HG03196 (cell line): ENCODE data around the gene CES3.
"Not testable (repeated sequence)": the region's sequence is repeated elsewhere in the genome, so short reads cannot be mapped to it uniquely, and the experiment has no call there.

Source experiments
- ATAC-seq: cut with Tn5 transposase; IDR thresholded peaks from one replicate; pipeline ENCODE4 v1.9.1; 2021; ENCODE audit not compliant: unreplicated experiment

CES3 gene

DNA sequence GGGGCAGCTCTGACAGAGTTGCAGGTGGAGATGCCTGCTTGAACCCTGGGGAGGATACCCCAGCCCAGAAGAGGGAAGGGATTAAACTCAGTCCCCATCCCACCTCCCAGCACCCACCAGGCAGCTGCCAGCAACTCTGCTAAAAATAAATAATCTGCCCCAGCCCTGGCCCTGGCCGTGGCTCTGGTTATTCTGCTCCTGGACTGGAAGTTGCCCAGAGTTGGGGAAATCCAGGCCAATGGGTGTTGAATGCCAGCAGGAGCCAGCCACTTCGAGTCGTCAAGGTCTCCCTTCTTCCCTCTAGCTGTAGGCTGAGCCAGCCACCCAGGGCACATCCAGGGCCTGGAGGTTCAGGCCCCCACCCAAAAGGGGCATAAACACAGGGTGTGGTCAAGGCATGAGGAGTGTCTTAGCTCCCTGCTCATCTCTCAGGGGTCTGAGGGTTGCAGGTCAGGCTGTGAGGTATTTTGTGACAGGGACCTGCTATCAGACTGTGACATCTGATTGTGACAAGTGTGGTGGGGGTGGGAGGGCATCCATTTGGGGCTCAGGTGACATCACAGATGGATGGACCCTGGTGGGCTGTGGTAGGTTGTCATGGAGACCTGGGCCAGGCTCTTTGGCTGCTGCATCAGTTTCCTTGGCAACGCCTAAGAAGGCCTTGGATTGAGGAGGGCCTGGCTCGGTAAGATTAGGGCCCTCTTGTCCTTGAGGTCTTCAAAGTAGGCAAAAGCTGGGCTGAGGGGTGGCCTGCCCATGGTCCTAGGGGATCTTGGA, 34.7 kb upstream of the CES3 start:
- no peak for ATAC-seq

DNA sequence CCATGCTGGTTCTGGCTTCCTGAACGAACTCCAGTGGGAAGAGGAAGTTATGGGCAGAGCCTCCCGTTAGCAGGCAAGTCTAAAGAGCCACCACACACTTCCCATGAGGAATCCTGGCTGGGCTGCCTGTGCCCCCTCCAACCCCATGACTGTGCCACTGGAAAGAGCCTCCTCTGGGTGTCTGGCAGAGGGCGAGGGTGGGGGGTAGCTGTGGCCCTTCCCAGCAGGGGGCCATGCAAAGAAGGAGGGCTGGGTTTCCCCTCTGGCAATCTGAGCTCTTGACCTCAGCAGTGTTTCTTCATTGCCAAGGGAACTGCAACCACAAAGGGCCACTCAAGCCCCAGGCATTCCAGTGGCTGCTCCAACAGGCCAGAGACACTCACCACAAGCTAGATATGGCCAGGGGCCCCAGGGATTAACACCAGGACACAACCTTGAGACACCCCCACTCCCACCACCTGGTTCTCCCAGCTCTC, 34.1 kb upstream of the CES3 start:
- no peak for ATAC-seq

DNA sequence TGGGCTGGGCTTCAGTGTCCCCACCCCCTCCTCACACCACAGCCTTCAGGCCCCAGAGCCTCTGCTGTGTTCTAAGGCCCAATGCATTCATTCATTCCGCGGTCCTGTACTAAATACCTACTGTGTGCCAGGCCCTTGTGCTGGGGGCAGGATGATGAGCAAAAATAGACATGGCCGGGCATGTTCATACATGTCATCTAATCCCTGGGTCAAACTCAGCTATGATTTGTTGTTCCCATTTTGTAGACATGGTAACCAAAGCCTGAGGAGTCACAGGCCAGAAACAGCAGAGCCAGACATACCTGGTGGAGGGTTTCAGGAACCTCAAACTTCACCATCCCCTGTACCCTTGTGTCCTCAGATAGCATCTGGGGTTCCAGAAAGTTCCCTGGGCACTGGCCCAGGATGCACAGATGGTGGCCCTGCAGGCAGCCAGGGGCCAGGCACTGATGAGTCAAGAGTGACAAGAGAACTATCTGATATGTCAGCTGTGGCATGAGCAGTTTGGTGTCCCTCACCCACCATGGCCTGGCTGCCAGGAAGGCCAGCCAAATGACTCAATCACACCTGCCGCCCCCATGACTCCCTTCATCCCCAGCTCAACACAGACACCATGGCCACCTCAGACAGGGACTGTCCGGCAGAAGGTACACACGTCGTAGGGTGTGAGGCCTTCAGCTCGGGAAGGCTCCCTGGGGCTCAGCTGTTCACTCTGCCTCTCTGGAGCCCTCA, 33.0 kb upstream of the CES3 start:
- no peak for ATAC-seq

DNA sequence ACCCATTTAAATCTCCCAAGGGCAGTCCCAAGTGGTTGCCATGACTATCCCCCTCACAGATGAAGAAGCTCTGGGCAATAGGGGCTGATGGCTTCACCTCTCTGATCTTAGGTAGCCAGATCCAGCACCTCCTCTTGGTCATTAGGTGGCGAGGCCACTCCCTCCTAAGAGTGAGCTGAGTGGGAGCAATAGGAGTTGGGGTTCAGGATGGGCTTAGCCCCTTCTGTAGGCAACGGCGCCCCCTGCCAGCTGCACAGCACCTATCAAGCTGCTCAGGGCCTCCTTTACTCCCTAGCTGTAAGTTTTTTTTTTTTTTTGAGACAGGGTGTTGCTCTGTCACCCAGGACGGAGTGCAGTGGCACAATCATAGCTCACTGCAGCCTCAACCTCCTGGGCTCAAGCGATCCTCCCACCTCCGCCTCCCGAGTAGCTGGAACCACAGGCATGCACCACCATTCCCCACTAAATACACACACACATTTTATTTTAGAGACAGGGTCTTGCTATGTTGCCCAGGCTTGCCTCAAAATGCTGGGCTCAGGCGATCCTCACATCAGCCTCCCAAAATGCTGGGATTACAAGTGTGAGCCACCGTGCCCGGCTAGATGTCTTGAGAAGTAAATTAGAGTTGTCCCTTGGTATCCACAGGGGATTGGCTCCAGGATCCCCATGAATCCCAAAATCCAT, 32.2 kb upstream of the CES3 start:
- ATAC-seq = no peak

DNA sequence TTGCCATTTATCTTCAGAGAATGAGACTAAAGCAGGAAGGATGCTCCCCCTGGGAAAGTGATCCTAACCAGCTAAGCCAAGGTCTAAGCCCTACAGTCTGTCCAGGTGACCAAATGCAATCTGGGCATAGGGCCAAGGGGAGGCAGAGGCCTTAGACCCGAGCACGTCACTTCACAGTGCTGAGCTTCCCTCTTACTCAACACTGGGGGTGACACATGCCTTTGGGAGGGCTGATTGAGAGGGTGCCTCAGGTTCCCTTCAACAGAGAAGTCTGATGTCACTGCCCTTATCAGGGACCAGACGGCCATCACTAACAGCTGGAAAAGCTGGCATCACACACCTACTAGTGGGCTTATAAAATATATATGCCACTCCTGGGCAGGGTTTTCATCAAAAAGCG, 30.9 kb upstream of the CES3 start:
- ATAC-seq = no peak

DNA sequence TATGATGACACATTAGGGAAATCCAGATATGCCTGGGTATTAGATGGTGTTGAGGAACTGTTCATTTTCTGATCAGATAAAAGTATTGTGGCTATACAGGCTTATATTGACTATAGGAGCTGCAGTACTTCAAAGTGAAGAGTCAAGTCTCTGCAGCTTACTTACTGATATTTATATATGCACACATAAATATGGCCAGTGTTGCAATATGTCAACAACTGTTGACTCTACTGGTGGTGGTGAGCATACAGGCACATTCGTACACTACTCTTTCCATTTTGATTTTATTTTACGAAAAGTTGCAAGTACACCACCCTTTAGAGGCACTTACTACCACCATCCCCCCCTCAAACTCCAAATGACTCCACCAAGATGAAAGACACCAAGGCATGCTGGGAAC, 29.4 kb upstream of the CES3 start:
- no peak for ATAC-seq

DNA sequence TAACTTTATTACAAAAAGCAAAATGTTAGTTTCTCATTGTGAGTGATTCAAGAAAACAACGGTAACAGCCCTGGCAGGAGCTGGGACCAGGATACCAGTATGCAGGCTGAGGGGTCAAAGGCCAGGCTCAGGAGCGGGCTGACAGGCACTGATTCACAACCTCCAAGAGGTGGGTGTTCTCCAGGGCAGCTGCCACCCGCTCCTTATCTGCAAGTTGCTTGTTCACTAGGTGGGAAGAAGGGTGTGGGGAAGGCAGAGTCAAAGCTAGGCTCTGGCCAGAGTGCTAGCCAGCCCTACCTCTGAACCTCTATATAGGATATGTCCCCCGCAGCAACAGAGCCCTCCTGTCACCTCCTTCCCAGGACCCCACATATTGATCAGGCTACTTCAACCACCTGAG, 29.0 kb upstream of the CES3 start:
- no peak for ATAC-seq

DNA sequence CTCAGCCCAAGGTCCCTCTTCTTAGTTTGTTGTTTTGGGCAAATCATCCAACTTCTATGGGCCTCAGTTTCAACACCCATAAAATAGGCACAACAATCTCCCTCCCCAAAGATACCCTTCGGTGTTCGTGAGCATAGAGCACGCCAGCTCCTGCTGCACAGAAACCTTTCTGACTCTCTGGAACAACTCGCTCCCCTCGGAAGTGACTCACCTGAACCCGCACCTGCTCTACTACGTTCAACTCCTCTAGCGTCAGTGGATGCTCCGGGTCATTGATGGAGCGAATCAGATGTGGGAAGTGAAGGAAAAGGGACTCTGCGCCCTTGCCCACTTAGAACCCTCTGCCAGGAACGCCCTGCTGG, 27.3 kb upstream of the CES3 start:
- ATAC-seq = peak; percentile 9

DNA sequence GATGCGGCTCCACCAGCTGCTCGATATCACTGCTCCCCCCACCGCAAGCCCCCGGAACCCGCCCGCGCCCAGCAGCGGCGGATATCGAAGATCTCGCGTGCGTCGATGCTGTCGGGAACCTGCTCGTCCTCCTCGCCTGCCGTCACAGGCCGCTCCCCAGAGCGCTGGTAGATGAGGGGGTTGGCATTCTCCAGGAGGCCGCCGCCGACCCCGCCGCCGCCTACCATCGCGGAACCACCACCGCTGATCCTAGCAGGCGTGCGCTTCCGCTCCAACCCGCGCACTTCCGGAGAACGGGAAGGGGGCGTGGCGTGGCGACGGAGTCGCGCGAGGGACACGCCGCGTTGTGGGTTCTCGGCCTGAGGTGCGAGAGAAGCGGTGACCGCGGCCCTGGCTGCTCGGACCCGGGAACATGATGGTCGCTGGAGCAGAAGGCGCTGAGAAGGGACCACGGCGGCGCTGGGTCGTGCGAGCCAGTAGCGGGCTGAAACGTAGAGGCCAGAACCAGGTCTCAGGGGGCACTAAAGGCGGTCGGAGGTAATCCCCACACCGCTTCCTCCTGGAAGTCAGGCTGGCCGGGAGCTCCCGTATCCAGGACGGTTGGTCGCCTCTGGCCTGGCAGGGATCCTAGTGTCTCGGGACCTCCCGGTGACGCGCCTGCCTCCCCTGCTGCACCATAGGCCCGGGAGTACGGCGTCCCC, 26.8 kb upstream of the CES3 start, which contains the start of gene CIAO2B:
TSS of gene CIAO2B (minus strand) at position 265 of the 701 bp plus-strand sequence. CDS start at position 227, 38 bp downstream.
- ATAC-seq = peak; percentile 63

DNA sequence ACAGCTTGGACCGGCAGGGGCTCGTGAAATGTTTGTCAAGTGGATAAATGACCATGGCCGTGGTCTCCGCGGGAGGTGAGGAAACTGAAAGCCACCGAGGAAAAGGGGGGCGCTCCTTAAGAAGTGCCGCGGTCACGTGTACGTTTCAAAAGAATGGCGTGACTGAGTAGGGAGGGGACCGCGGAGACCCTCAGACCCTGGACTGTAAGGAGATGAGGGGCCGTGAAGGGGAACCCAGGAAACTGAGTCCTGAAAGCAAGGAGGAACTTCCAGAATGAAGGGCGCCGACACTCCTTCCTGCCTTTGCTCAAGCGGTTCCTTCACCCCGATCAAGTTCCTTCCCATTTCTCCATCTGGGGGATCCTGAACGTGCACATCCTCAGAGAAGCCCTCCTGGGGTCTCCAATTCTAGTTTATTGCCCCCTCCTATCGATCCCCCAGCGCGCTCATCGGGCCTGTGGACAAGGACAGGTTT, 26.2 kb upstream of the CES3 start:
- not testable (repeated sequence) for ATAC-seq

DNA sequence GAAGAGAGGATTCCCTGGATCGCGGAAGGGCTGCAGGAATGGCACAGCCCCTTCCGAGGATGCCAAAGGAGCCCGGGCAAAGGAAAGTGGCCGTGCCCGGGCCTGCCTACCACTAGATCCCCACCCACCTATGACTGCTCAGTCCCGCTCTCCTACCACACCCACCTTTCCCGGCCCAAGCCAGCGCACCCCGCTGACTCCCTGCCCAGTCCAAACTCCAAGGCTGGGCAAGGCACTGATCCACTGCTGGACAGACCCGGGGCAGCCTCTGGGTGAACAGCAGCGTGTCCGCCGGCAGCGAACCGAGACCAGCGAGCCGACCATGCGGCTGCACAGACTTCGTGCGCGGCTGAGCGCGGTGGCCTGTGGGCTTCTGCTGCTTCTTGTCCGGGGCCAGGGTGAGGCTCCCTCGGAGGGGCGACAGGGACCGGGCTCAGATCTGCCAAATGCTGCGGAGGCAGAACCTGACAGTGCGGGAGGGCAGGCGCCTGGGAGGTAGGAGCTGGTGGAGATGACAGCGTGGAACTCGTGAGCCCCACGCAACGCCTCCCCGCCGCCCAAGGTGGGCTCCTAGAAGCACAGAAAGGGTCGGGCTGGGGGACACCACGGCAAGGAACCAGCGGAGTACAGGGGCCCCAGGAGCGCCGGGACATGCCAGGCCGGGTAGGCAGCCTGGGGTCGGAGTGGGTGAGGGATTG, 25.6 kb upstream of the CES3 start, which contains the start of gene CES2:
TSS of gene CES2 (plus strand) at position 203 of the 698 bp plus-strand sequence. CDS start at position 323, 120 bp downstream.
- no peak for ATAC-seq

DNA sequence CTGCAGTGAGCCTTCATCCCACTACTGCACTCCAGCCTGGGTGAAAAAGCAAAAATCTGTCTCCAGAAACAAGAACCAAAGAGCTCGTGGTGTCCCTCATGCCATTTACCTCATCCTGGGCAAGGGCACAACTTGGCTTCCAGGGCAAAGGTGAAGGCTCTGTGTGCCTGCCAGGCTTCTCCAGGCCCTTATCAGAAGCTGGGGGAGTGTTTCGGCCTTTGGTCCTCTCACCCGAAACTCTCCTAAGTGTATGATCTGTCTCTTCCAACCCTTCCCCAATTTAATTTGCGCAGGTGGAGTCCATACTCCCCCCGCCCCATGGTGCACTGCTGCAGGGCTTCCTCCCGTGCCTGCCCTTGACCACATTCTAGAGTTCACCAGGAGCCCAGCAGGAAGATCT, 24.6 kb upstream of the CES3 start:
- no peak for ATAC-seq

DNA sequence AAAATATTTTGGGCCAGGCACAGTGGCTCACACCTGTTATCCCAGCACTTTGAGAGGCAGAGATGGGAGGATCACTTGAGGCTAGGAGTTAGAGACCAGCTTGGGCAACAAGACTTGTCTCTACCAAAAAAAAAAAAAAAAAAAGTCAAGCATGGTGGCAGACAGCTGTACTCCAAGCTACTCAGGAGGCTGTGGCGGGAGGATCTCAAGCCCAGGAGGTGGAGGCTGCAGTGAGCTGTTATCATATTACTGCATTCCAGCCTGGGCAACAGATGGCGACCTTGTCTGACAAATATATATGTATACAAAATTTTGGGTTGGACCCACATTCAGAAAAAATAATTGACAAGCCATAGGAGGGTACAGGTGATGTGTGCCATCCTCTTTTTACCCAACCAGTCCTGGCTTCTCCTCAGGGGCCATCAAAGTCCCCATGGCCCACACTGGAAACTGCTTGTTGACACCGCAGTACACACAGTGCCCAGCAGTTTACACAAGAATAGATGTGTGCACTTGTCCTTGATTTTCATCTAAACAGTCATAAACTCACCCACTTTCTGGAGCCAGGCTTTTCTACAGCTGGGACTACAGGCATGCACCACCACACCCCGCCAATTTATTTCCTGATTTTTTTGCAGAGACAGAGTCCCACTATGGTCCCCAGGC, 24.0 kb upstream of the CES3 start:
- no peak for ATAC-seq

DNA sequence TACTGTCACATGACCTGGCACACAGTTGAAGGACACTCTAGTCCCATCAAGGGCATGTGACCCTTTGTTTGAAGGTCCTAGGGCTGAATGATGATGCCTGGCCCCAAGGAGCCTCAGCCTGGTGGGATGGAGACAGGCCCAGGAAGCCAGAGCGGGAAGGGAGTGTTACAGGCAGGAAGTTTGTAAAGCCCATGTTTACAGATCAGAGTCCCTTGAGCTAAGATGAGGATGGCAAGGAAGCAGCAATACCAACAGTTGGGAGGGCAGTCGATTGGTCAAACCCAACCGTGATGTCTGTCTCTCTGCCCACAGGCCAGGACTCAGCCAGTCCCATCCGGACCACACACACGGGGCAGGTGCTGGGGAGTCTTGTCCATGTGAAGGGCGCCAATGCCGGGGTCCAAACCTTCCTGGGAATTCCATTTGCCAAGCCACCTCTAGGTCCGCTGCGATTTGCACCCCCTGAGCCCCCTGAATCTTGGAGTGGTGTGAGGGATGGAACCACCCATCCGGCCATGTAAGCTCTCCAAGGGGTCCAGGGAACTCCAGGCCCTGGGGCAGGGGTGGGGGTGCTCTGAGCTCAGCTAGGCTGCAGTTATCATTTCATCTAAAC, 23.2 kb upstream of the CES3 start:
- no peak for ATAC-seq

DNA sequence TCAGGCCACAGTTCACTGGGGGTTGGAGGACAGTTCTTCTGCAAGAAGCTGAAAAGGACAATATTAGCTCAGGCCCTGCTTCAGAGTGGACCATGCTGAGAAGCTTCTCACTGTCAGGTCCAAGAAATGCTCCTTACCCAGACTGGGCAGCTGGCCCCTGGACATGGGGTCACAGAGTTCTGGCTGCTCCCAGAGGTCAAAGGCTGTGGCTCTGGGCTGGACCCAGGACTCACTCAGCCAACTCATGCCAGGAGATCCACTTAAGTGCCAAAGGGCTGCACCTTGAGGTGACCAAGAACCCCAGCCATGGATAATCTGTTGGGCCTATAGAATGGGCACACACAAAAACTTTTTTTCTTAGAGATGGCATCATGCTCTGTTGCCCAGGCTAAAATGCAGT, 21.7 kb upstream of the CES3 start:
- no peak for ATAC-seq

DNA sequence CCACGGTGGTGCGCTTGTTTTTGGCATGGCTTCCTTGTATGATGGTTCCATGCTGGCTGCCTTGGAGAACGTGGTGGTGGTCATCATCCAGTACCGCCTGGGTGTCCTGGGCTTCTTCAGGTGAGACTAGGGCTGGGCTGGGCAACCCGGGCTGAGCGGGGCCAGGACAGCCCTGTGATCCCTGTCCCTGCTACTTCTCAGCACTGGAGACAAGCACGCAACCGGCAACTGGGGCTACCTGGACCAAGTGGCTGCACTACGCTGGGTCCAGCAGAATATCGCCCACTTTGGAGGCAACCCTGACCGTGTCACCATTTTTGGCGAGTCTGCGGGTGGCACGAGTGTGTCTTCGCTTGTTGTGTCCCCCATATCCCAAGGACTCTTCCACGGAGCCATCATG, 20.8 kb upstream of the CES3 start:
- ATAC-seq = no peak

DNA sequence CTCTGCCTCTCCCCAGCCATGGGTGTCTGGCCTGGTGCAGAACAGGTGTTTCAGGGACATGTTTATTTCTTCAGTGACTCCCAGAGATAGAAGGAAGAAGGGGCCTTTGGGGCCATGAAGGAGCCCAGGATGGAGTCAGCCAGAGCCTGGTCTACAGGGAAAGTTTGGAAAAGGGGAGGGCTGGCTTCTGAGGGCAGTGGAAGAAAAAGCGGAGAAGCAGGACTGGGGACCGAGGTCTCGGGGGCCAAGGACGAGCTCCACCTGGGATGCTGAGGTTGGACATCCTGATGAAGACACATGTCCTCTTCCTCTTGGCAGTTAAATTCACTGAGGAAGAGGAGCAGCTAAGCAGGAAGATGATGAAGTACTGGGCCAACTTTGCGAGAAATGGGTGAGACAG, 18.1 kb upstream of the CES3 start:
- no peak for ATAC-seq

DNA sequence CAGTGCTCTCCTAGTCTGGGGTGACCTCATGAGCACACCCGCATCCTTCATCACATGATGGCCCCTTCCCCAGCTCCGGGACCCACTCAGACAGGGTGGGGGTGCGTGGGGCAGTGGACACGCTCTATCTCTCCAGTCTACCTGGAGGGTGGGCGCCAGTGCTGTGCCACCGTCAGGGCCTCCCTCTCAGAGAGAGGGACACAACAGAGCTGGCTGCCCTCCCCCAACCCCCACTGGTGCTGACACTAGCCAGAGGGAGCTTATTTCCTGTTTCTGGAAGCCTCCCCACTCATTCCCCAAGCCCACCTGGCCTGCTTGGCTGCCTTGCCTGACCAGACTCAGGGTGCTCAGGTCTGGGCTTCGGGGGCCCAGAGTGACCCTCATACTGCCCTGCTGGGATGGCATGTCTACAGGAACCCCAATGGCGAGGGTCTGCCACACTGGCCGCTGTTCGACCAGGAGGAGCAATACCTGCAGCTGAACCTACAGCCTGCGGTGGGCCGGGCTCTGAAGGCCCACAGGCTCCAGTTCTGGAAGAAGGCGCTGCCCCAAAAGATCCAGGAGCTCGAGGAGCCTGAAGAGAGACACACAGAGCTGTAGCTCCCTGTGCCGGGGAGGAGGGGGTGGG, 17.5 kb upstream of the CES3 start:
- no peak for ATAC-seq

DNA sequence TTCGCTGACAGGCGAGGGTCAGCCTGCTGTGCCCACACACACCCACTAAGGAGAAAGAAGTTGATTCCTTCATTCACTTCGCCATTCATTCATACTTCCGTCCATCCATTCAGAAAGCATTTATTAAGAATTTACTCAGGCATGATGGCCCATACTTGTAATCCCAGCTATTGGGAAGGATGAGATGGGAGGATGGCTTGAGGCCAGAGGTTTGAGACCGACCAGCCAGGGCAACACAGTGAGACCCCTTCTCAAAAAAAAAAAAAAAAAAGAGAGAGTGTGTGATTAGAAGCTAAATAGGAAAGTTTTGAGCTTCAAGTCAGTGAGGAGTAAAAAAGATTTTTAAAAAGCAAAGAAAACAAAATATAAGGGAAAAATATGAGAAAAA, 17.0 kb upstream of the CES3 start:
- ATAC-seq = no peak
